ENCODE data around the gene NOL7. TPM values are rescaled to one million over a fixed set of nuclear protein-coding genes. Genes with fewer than 3 reads are reported as not detected.

Gene NOL7
- total and polyA plus RNA-seq, 9 of the 15 experiments (the other 6 are each of a cell fraction or from before 2014, with no cell fraction given): 19.4 to 235 (median 157) TPM

GRCh38 chr6:13630499-13630898 lies 15.4 kb downstream of the NOL7 start (continued):
- no peak for TF ChIP-seq STAT6 (CRISPR knock-in tag; IDR thresholded peaks at IDR 0.05)
- no peak for TF ChIP-seq HMGXB4 (CRISPR knock-in tag; IDR thresholded peaks at IDR 0.05)
- TF ChIP-seq SFPQ (IDR thresholded peaks at IDR 0.05; ENCODE audit: low read depth, low read length): no peak
- TF ChIP-seq ZNF518B (CRISPR knock-in tag; IDR thresholded peaks at IDR 0.05): no peak
- no peak for TF ChIP-seq CXXC5 (CRISPR knock-in tag; IDR thresholded peaks at IDR 0.05)
